Measurements from ENCODE around the gene SLC9A3.
A peak's percentile ranks its signal among the peaks of the same experiment; 100 is the strongest.

Gene SLC9A3

DNA sequence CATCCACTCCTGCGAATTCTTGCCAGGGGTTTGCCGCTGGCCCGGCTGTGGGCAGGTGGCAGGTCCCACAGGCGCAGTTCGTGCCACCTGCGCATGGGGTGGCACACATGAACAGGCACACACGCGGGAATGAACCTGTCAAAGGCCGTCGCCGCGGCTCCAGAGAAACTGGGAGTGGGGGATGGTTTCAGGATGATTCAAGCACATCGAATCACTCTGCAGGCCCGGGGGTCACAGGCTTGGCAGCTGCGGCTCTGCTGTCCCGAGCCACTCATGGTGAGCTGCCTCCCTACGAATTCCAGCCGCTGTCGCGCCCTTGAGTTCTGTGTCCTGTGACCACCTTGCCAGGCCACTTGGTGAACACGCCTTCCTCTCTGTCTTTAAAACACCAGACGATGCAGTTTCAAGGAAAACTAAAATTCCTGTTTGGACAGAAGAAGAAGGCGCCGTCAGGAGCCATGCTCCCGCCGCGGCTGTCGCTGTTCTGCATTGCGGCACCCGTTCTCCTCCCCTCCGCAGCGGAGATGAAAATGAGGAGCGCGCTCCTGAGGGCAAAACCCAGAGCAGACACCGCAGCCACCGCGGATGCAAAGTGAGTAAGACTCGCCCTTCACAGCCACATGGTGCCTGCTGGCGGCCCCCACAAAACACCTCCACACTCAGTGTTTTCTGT lies 96.7 kb downstream of the SLC9A3 start:
- Mint-ChIP-seq H3K4me1 (peaks cover 47 to 68% of the 10 kb centered on the region in 2 donors), H3K36me3 (peaks cover 77 to 91% of the 10 kb centered on the region in 2 donors), H3K27ac (no peak overlapping the region), H3K27me3 (peaks cover 12 to 24% of the 10 kb centered on the region in 2 donors), H3K9me3 (peaks cover 7 to 11% of the 10 kb centered on the region in 2 donors), H3K4me3 (no peak overlapping the region)
- DNase-seq, result no peak
- ATAC-seq (replicated peaks), result no peak

DNA sequence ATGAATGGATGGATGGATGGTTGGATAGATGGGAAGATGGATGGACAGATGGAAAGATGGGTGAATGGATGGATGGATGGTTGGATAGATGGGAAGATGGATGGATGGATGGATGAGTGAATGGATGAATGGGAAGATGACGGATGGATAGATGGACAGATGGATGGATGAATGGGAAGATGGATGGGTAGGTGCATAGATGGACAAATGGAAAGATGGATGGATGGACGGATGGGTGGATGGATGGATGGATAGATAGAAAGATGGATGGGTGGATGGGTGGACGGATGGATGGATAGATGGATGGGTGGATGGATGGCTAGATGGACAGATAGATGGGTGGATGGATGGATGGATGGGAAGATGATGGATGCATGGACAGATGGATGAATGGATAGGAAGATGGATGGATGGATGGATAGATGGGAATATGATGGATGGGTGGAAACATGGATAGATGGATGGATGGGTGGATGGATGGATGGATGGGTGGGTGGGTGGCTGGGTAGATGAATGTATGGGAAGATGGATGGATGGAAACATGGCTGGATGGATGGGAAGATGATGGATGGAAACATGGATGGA lies 97.8 kb downstream of the SLC9A3 start:
- Mint-ChIP-seq H3K4me3 (peak overlapping the region; percentile 15 to 35), H3K27me3 (peaks cover 12 to 19% of the 10 kb centered on the region in 2 donors), H3K36me3 (peaks cover 73 to 91% of the 10 kb centered on the region in 2 donors), H3K9me3 (peaks cover 7 to 11% of the 10 kb centered on the region in 2 donors), H3K27ac (peak overlapping the region; percentile 59), H3K4me1 (peaks cover 45 to 64% of the 10 kb centered on the region in 2 donors)
- DNase-seq, result no peak
- ATAC-seq (replicated peaks), result no peak

DNA sequence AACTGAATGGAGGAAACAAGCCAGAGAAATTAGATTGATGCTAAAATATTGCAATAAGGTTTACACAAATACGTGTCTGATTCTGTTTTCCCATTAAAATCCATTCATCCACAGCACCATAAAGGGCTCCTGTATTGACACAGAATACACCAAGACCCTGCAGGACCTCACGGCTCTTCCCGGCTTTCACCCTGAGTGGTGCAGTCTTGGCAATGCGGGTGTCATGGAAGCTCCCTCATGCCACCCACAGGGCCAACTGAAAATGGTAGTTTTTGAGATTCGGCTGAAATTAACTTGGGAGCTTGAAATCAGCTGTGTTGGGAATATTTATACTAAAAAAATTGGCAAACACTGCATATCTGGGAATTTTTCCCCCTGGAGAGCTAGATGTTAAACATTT lies 98.5 kb downstream of the SLC9A3 start:
- H3K27ac Mint-ChIP-seq, result no peak overlapping the region
- H3K27me3 Mint-ChIP-seq, result peaks cover 12 to 19% of the 10 kb centered on the region in 2 donors
- no peak for DNase-seq
- peaks cover 71 to 90% of the 10 kb centered on the region in 2 donors for H3K36me3 Mint-ChIP-seq
- H3K4me1 Mint-ChIP-seq, result peaks cover 41 to 56% of the 10 kb centered on the region in 2 donors
- H3K9me3 Mint-ChIP-seq, result peaks cover 7 to 11% of the 10 kb centered on the region in 2 donors
- no peak overlapping the region for H3K4me3 Mint-ChIP-seq
- no peak for ATAC-seq (replicated peaks)

- Mint-ChIP-seq H3K27me3 (peaks cover 12 to 15% of the 10 kb centered on the region in 2 donors), H3K9me3 (peaks cover 7 to 11% of the 10 kb centered on the region in 2 donors), H3K27ac (peak overlapping the region; percentile 96), H3K36me3 (peaks cover 71 to 90% of the 10 kb centered on the region in 2 donors), H3K4me1 (peaks cover 34 to 50% of the 10 kb centered on the region in 2 donors), H3K4me3 (peak overlapping the region; percentile 60 to 65)
- peak; percentile 88 to 89 for ATAC-seq (replicated peaks)
- peak; percentile 42 for DNase-seq
Observed at GRCh38 chr5:424301-425110, 99.7 kb downstream of the SLC9A3 start.

GRCh38 chr5:423626-424261 lies 100.5 kb downstream of the SLC9A3 start:
- Mint-ChIP-seq H3K9me3 (peaks cover 7 to 11% of the 10 kb centered on the region in 2 donors), H3K27me3 (peaks cover 12 to 15% of the 10 kb centered on the region in 2 donors), H3K27ac (peak overlapping the region; percentile 77), H3K4me1 (peaks cover 31 to 54% of the 10 kb centered on the region in 2 donors), H3K4me3 (peak overlapping the region; percentile 50 to 65), H3K36me3 (peaks cover 73 to 90% of the 10 kb centered on the region in 2 donors)
- DNase-seq (no peak), ATAC-seq (replicated peaks) (peak; percentile 0 to 1)

- Mint-ChIP-seq H3K9me3 (peaks cover 7 to 11% of the 10 kb centered on the region in 2 donors), H3K4me3 (no peak overlapping the region), H3K27ac (peak overlapping the region; percentile 69), H3K36me3 (peaks cover 73 to 91% of the 10 kb centered on the region in 2 donors), H3K4me1 (peaks cover 31 to 58% of the 10 kb centered on the region in 2 donors), H3K27me3 (peaks cover 12 to 15% of the 10 kb centered on the region in 2 donors)
- no peak for ATAC-seq (replicated peaks)
- no peak for DNase-seq
Observed at GRCh38 chr5:423233-423565, 101.0 kb downstream of the SLC9A3 start.

DNA sequence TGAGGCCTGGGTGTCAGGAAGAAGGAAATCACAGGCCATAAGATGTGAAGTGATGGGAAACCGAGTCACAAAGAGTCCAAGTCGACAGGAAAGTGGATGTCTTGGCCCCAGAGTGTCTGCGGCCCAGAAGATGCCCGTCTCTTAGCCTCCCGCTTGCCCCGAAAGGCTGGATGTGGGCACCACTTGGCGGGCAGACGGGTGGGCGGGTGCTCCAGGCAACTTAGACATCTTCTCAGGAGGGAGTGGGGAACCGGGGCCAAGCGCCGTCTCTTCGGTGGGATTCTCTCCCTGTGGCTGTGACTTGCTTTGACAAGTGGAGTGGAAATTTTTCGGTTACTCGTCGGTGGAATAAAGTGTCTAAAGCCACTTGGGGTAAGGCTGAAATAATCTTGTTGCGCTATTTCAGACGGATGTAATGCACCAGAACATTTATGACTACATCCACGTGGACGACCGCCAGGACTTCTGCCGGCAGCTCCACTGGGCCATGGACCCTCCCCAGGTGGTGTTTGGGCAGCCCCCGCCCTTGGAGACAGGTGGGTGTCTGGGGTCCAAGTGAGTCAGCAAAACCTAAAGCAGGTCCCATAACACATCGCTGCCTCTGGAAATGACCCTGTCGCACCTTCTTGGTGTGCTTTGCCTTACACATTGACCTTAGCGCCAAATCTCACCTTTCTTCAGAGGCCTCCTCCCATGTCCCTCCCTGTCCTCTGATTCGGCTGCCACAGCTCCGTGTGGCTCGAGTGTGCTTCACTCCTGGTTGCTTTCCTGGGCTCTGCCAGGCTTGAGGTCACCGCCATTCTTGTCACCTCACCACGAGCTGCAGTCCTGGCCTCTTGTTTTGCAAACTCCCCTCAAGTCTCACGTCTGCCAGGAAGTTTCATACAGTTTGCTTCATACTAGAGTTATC lies 101.7 kb downstream of the SLC9A3 start:
- no peak for DNase-seq
- Mint-ChIP-seq H3K27me3 (peaks cover 11 to 12% of the 10 kb centered on the region in 2 donors), H3K36me3 (peaks cover 71 to 91% of the 10 kb centered on the region in 2 donors), H3K27ac (peak overlapping the region; percentile 69), H3K4me1 (peaks cover 31 to 60% of the 10 kb centered on the region in 2 donors), H3K9me3 (peaks cover 7 to 11% of the 10 kb centered on the region in 2 donors), H3K4me3 (no peak overlapping the region)
- no peak for ATAC-seq (replicated peaks)

DNA sequence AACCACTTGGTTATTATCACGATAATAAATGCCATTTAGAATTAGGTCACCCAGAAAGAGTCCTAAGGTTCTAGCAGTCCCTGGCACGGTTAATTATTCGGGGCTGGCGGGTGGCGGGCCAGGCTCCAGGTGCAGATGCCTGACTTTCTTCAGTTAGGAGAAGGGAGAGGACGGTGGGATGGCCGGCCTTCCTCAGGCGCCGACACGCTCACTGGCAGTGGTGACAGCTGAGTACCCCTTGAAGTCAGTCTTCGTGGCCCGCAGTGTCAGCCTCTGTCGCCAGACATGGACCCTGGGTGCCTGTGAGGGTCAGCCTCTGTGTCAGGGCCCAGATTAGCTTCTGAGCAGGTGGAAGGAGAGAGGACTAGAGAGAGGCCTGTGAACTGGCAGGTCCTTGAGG lies 102.3 kb downstream of the SLC9A3 start:
- Mint-ChIP-seq H3K36me3 (peaks cover 69 to 87% of the 10 kb centered on the region in 2 donors), H3K4me3 (no peak overlapping the region), H3K4me1 (peaks cover 30 to 63% of the 10 kb centered on the region in 2 donors), H3K27ac (peak overlapping the region; percentile 68), H3K27me3 (peaks cover 10 to 11% of the 10 kb centered on the region in 2 donors), H3K9me3 (peaks cover 7 to 10% of the 10 kb centered on the region in 2 donors)
- no peak for DNase-seq
- ATAC-seq (replicated peaks), result no peak

- Mint-ChIP-seq H3K27me3 (peaks cover 5% of the 10 kb centered on the region in 2 donors), H3K27ac (no peak overlapping the region), H3K4me3 (no peak overlapping the region), H3K36me3 (peaks cover 68 to 87% of the 10 kb centered on the region in 2 donors), H3K4me1 (peaks cover 26 to 60% of the 10 kb centered on the region in 2 donors), H3K9me3 (peaks cover 4 to 5% of the 10 kb centered on the region in 2 donors)
- DNase-seq, result no peak
- ATAC-seq (replicated peaks), result no peak
Observed at GRCh38 chr5:421287-421880, 102.9 kb downstream of the SLC9A3 start.

GRCh38 chr5:420632-421286 lies 103.5 kb downstream of the SLC9A3 start:
- Mint-ChIP-seq H3K27me3 (no peaks in the 10 kb centered on the region), H3K4me3 (peak overlapping the region in 1 of 2 donors; percentile 10), H3K36me3 (peaks cover 66 to 86% of the 10 kb centered on the region in 2 donors), H3K4me1 (peaks cover 21 to 54% of the 10 kb centered on the region in 2 donors), H3K27ac (peak overlapping the region; percentile 48), H3K9me3 (no peaks in the 10 kb centered on the region)
- no peak for ATAC-seq (replicated peaks)
- no peak for DNase-seq
